Loucy (cell line): ENCODE results near the gene TBC1D22A.

Source experiments
- CTCF ChIP-seq: fragments of 200-600 bp; sonication (generic); conservative IDR thresholded peaks from 2 replicates; pipeline ENCODE4 v1.5.1; 2014; ENCODE audit warnings: mild to moderate bottlenecking, antibody characterized with exemption, low read length
- EZH2phosphoT487 ChIP-seq: fragments of 200-600 bp; IDR thresholded peaks from 2 replicates; pipeline ENCODE4 v1.6.1; 2018; ENCODE audit warnings: antibody characterized with exemption, mild to moderate bottlenecking, moderate library complexity, borderline replicate concordance

GRCh38 chr22:47220752-47221151 is 458.3 kb downstream of the TBC1D22A start:
- TF ChIP-seq CTCF (no peak), EZH2phosphoT487 (no peak)
